ENCODE data around the gene TIFAB.

TIFAB gene

GRCh38 chr5:135435467-135436330 lies 16.5 kb downstream of the TIFAB start:
- peaks cover under 1% of the 10 kb centered on the region for H3K4me1 ChIP-seq (ENCODE audit: control insufficient read depth, insufficient read depth, low read length)
- no peak overlapping the region for H3K27ac ChIP-seq (ENCODE audit: insufficient read depth, low read depth, low read length, poor library complexity, severe bottlenecking)
- no peaks in the 10 kb centered on the region for H3K27me3 ChIP-seq (ENCODE audit: control insufficient read depth, insufficient read depth, low read length, poor library complexity, severe bottlenecking)
- H3K9me3 ChIP-seq (ENCODE audit: control insufficient read depth, low read length) = no peaks in the 10 kb centered on the region
- 88 to 90% methylated on average over 9 of the region's 9 CpGs for WGBS, 2 experiments
- H3K4me3 ChIP-seq (ENCODE audit: insufficient read depth, low read depth, low read length) = no peak overlapping the region
- no peaks in the 10 kb centered on the region for H3K36me3 ChIP-seq (ENCODE audit: control insufficient read depth, insufficient read depth, low read length)

GRCh38 chr5:135434591-135435466 lies 17.3 kb downstream of the TIFAB start:
- no peaks in the 10 kb centered on the region for H3K27me3 ChIP-seq (ENCODE audit: control insufficient read depth, insufficient read depth, low read length, poor library complexity, severe bottlenecking)
- no peak overlapping the region for H3K4me3 ChIP-seq (ENCODE audit: insufficient read depth, low read depth, low read length)
- no peak overlapping the region for H3K27ac ChIP-seq (ENCODE audit: insufficient read depth, low read depth, low read length, poor library complexity, severe bottlenecking)
- no peaks in the 10 kb centered on the region for H3K9me3 ChIP-seq (ENCODE audit: control insufficient read depth, low read length)
- WGBS, 2 experiments = 90 to 93% methylated on average over 24 of the region's 24 CpGs
- no peaks in the 10 kb centered on the region for H3K4me1 ChIP-seq (ENCODE audit: control insufficient read depth, insufficient read depth, low read length)
- no peaks in the 10 kb centered on the region for H3K36me3 ChIP-seq (ENCODE audit: control insufficient read depth, insufficient read depth, low read length)

- Histone ChIP-seq H3K4me3 (ENCODE audit: insufficient read depth, low read depth, low read length) (no peak overlapping the region), H3K9me3 (ENCODE audit: control insufficient read depth, low read length) (no peaks in the 10 kb centered on the region), H3K4me1 (ENCODE audit: control insufficient read depth, insufficient read depth, low read length) (no peaks in the 10 kb centered on the region), H3K36me3 (ENCODE audit: control insufficient read depth, insufficient read depth, low read length) (no peaks in the 10 kb centered on the region), H3K27me3 (ENCODE audit: control insufficient read depth, insufficient read depth, low read length, poor library complexity, severe bottlenecking) (no peaks in the 10 kb centered on the region), H3K27ac (ENCODE audit: insufficient read depth, low read depth, low read length, poor library complexity, severe bottlenecking) (no peak overlapping the region)
- WGBS, 2 experiments = 80 to 82% methylated on average over 12 of the region's 12 CpGs
Observed at GRCh38 chr5:135433681-135434426, 18.3 kb downstream of the TIFAB start.

- Histone ChIP-seq H3K4me3 (ENCODE audit: insufficient read depth, low read depth, low read length) (no peak overlapping the region), H3K9me3 (ENCODE audit: control insufficient read depth, low read length) (no peaks in the 10 kb centered on the region), H3K27ac (ENCODE audit: insufficient read depth, low read depth, low read length, poor library complexity, severe bottlenecking) (no peak overlapping the region), H3K27me3 (ENCODE audit: control insufficient read depth, insufficient read depth, low read length, poor library complexity, severe bottlenecking) (no peaks in the 10 kb centered on the region), H3K36me3 (ENCODE audit: control insufficient read depth, insufficient read depth, low read length) (no peaks in the 10 kb centered on the region), H3K4me1 (ENCODE audit: control insufficient read depth, insufficient read depth, low read length) (no peaks in the 10 kb centered on the region)
- 85 to 90% methylated on average over 4 of the region's 4 CpGs for WGBS, 2 experiments
Observed at GRCh38 chr5:135432113-135432512, 20.0 kb downstream of the TIFAB start.

- Histone ChIP-seq H3K36me3 (ENCODE audit: control insufficient read depth, insufficient read depth, low read length) (no peaks in the 10 kb centered on the region), H3K9me3 (ENCODE audit: control insufficient read depth, low read length) (no peaks in the 10 kb centered on the region), H3K27ac (ENCODE audit: insufficient read depth, low read depth, low read length, poor library complexity, severe bottlenecking) (no peak overlapping the region), H3K4me3 (ENCODE audit: insufficient read depth, low read depth, low read length) (no peak overlapping the region), H3K27me3 (ENCODE audit: control insufficient read depth, insufficient read depth, low read length, poor library complexity, severe bottlenecking) (no peaks in the 10 kb centered on the region), H3K4me1 (ENCODE audit: control insufficient read depth, insufficient read depth, low read length) (no peaks in the 10 kb centered on the region)
- WGBS, 2 experiments = 79 to 85% methylated on average over 7 of the region's 7 CpGs
Observed at GRCh38 chr5:135430135-135430437, 22.1 kb downstream of the TIFAB start.

GRCh38 chr5:135429301-135430134 lies 22.6 kb downstream of the TIFAB start:
- H3K4me3 ChIP-seq (ENCODE audit: insufficient read depth, low read depth, low read length) = no peak overlapping the region
- 82 to 85% methylated on average over 12 of the region's 12 CpGs for WGBS, 2 experiments
- H3K27ac ChIP-seq (ENCODE audit: insufficient read depth, low read depth, low read length, poor library complexity, severe bottlenecking) = no peak overlapping the region
- no peaks in the 10 kb centered on the region for H3K4me1 ChIP-seq (ENCODE audit: control insufficient read depth, insufficient read depth, low read length)
- H3K9me3 ChIP-seq (ENCODE audit: control insufficient read depth, low read length) = no peaks in the 10 kb centered on the region
- H3K27me3 ChIP-seq (ENCODE audit: control insufficient read depth, insufficient read depth, low read length, poor library complexity, severe bottlenecking) = no peaks in the 10 kb centered on the region
- H3K36me3 ChIP-seq (ENCODE audit: control insufficient read depth, insufficient read depth, low read length) = no peaks in the 10 kb centered on the region

- Histone ChIP-seq H3K27me3 (ENCODE audit: control insufficient read depth, insufficient read depth, low read length, poor library complexity, severe bottlenecking) (no peaks in the 10 kb centered on the region), H3K9me3 (ENCODE audit: control insufficient read depth, low read length) (no peaks in the 10 kb centered on the region), H3K36me3 (ENCODE audit: control insufficient read depth, insufficient read depth, low read length) (no peaks in the 10 kb centered on the region), H3K4me1 (ENCODE audit: control insufficient read depth, insufficient read depth, low read length) (no peaks in the 10 kb centered on the region), H3K4me3 (ENCODE audit: insufficient read depth, low read depth, low read length) (no peak overlapping the region), H3K27ac (ENCODE audit: insufficient read depth, low read depth, low read length, poor library complexity, severe bottlenecking) (no peak overlapping the region)
- 81 to 89% methylated on average over 1 of the region's 1 CpG for WGBS, 2 experiments
Observed at GRCh38 chr5:135428586-135428985, 23.6 kb downstream of the TIFAB start.

GRCh38 chr5:135426102-135427082 lies 25.8 kb downstream of the TIFAB start:
- Histone ChIP-seq H3K9me3 (ENCODE audit: control insufficient read depth, low read length) (no peaks in the 10 kb centered on the region), H3K27me3 (ENCODE audit: control insufficient read depth, insufficient read depth, low read length, poor library complexity, severe bottlenecking) (no peaks in the 10 kb centered on the region), H3K27ac (ENCODE audit: insufficient read depth, low read depth, low read length, poor library complexity, severe bottlenecking) (no peak overlapping the region), H3K4me3 (ENCODE audit: insufficient read depth, low read depth, low read length) (no peak overlapping the region), H3K36me3 (ENCODE audit: control insufficient read depth, insufficient read depth, low read length) (no peaks in the 10 kb centered on the region), H3K4me1 (ENCODE audit: control insufficient read depth, insufficient read depth, low read length) (no peaks in the 10 kb centered on the region)
- whole genome bisulfite sequencing, 2 experiments = 60 to 61% methylated on average over 7 of the region's 7 CpGs

GRCh38 chr5:135425641-135426040 lies 26.5 kb downstream of the TIFAB start:
- Histone ChIP-seq H3K4me3 (ENCODE audit: insufficient read depth, low read depth, low read length) (no peak overlapping the region), H3K27me3 (ENCODE audit: control insufficient read depth, insufficient read depth, low read length, poor library complexity, severe bottlenecking) (no peaks in the 10 kb centered on the region), H3K36me3 (ENCODE audit: control insufficient read depth, insufficient read depth, low read length) (no peaks in the 10 kb centered on the region), H3K9me3 (ENCODE audit: control insufficient read depth, low read length) (no peaks in the 10 kb centered on the region), H3K4me1 (ENCODE audit: control insufficient read depth, insufficient read depth, low read length) (no peaks in the 10 kb centered on the region), H3K27ac (ENCODE audit: insufficient read depth, low read depth, low read length, poor library complexity, severe bottlenecking) (no peak overlapping the region)
- 43 to 50% methylated on average over 2 of the region's 2 CpGs for WGBS, 2 experiments

Data from ectodermal cell (in vitro differentiated cells).